Progenitor cell of endocrine pancreas (in vitro differentiated cells): ENCODE data around the gene CLEC2B. TPM values are rescaled to one million over a fixed set of nuclear protein-coding genes. Genes with fewer than 3 reads are reported as not detected.

Source experiments
- DNase-seq: peaks from one replicate; pipeline ENCODE4 v3.0.0; 2021; ENCODE audit warnings: low spot score; ENCODE audit not compliant: unreplicated experiment
- H3K27ac Mint-ChIP-seq: 2 replicates; pipeline ENCODE4 v1.8.0; 2021; ENCODE audit warnings: mild to moderate bottlenecking, moderate library complexity, mixed read lengths
- H3K27me3 Mint-ChIP-seq: 2 replicates; pipeline ENCODE4 v1.8.0; 2021; ENCODE audit warnings: mixed read lengths
- H3K36me3 Mint-ChIP-seq: 2 replicates; pipeline ENCODE4 v1.8.0; 2022; ENCODE audit warnings: mixed read lengths; ENCODE audit not compliant: insufficient read depth
- H3K4me1 Mint-ChIP-seq: 2 replicates; pipeline ENCODE4 v1.8.0; 2021; ENCODE audit warnings: low read depth, mixed read lengths
- H3K4me3 Mint-ChIP-seq: 2 replicates; pipeline ENCODE4 v1.8.0; 2021; ENCODE audit warnings: low read depth, mild to moderate bottlenecking, moderate library complexity, mixed read lengths
- H3K9me3 Mint-ChIP-seq: 2 replicates; pipeline ENCODE4 v1.8.0; 2021; ENCODE audit warnings: low read depth, mixed read lengths
- total RNA-seq: library from RNA; stranded (reverse); gene quantifications from 2 replicates; pipeline ENCODE4 v1.2.1, GENCODE V29; 2021
- TF ChIP-seq, protein P1 (sequence below): fragments of 200-600 bp; sonication (generic); IDR thresholded peaks from one replicate; pipeline ENCODE4 v1.5.0; 2021; ENCODE audit warnings: antibody characterized with exemption, mild to moderate bottlenecking; ENCODE audit not compliant: unreplicated experiment

Gene CLEC2B
- total RNA-seq, 1 donor from 2014 or later, result not detected

DNA sequence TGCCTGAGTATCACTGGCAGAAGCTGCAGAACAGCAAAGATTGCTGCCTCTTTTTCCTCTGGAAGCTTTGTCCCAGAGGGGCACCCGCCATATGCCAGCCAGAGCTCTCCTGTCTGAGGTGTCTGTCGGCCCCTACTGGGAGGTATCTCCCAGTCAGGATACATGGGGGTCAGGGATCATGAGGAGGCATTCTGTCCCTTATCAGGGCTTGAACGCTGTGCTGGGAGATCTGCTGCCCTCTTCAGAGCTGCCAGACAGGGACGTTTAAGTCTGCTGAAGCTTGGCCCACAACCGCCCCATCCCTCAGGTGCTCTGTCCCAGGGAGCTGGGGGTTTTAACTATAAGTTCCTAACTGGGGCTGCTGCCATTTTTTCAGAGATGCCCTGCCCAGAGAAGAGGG lies 20.3 kb downstream of the CLEC2B start:
- peaks cover 3% of the 10 kb centered on the region for H3K27me3 Mint-ChIP-seq
- no peak overlapping the region for H3K4me3 Mint-ChIP-seq
- no peaks in the 10 kb centered on the region for H3K36me3 Mint-ChIP-seq
- H3K27ac Mint-ChIP-seq, result no peak overlapping the region
- DNase-seq, result no peak
- H3K4me1 Mint-ChIP-seq, result peaks cover 3% of the 10 kb centered on the region
- H3K9me3 Mint-ChIP-seq, result peaks cover 8% of the 10 kb centered on the region
- TF ChIP-seq, protein P1, sequence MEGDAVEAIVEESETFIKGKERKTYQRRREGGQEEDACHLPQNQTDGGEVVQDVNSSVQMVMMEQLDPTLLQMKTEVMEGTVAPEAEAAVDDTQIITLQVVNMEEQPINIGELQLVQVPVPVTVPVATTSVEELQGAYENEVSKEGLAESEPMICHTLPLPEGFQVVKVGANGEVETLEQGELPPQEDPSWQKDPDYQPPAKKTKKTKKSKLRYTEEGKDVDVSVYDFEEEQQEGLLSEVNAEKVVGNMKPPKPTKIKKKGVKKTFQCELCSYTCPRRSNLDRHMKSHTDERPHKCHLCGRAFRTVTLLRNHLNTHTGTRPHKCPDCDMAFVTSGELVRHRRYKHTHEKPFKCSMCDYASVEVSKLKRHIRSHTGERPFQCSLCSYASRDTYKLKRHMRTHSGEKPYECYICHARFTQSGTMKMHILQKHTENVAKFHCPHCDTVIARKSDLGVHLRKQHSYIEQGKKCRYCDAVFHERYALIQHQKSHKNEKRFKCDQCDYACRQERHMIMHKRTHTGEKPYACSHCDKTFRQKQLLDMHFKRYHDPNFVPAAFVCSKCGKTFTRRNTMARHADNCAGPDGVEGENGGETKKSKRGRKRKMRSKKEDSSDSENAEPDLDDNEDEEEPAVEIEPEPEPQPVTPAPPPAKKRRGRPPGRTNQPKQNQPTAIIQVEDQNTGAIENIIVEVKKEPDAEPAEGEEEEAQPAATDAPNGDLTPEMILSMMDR, result no peak

DNA sequence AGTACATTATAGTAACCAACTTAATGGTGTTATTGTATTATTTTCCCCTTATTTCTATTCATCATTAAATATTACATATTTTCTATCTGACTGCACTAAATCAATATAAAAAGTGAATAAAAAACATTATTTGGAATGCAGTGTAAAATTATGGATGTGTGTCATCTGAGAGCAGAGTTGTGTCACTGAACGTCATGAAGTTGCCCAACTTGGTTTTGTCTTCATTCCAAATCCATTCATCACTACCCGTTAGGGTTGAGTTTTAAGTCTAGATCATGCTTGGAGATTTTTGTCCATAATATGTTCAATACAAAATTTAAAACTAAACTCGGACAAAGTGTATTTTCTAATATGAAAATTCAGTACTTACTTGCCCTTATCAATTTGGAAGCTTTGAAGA lies 25.7 kb downstream of the CLEC2B start:
- TF ChIP-seq, protein P1, result no peak
- no peak overlapping the region for H3K4me3 Mint-ChIP-seq
- no peak overlapping the region for H3K27ac Mint-ChIP-seq
- H3K4me1 Mint-ChIP-seq, result no peaks in the 10 kb centered on the region
- H3K36me3 Mint-ChIP-seq, result no peaks in the 10 kb centered on the region
- peaks cover 3% of the 10 kb centered on the region for H3K27me3 Mint-ChIP-seq
- no peak for DNase-seq
- peaks cover 8% of the 10 kb centered on the region for H3K9me3 Mint-ChIP-seq

DNA sequence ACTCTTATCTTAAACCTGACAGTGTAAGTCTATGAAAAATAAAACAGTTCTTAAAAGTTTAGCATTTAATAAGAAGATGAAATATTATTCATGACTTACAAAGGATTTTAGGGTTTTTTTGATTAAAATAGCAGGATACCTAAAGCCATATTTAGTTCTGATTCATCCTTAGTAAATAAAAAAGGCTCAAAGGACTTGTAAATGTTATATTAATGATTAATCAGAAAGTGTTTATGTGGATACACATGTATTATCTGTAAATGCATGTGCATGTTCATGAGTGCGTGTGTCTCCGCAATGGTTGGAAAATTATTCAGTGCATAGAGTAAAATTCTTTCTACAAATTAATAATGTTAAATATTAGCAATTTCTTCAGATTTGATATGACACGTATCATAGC lies 37.4 kb downstream of the CLEC2B start:
- Mint-ChIP-seq H3K27me3 (no peaks in the 10 kb centered on the region), H3K27ac (no peak overlapping the region), H3K4me1 (no peaks in the 10 kb centered on the region), H3K9me3 (no peaks in the 10 kb centered on the region), H3K36me3 (no peaks in the 10 kb centered on the region), H3K4me3 (no peak overlapping the region)
- TF ChIP-seq, protein P1, result no peak
- DNase-seq, result no peak

DNA sequence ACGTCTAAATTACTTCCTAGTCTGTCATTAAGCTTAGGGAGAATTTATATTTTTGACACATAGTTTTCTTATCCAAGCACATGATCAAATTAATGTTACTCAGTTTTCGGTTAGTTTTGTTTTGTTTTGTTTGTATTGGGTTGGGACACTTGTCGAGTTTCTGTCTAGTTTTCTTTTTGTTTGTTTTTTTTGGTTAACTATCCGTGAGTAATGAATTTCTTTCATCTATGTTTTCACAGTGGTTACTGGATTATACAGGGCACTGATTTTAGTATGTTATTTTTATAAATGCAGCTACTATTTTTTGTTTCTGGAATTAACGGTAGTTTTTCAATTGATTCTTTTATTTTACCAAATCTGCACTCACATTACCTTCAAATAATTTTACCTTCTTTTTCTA lies 39.2 kb downstream of the CLEC2B start:
- DNase-seq, result no peak
- Mint-ChIP-seq H3K36me3 (no peaks in the 10 kb centered on the region), H3K4me1 (no peaks in the 10 kb centered on the region), H3K27ac (peak overlapping the region; percentile 45), H3K27me3 (no peaks in the 10 kb centered on the region), H3K9me3 (no peaks in the 10 kb centered on the region), H3K4me3 (no peak overlapping the region)
- TF ChIP-seq, protein P1, result no peak

DNA sequence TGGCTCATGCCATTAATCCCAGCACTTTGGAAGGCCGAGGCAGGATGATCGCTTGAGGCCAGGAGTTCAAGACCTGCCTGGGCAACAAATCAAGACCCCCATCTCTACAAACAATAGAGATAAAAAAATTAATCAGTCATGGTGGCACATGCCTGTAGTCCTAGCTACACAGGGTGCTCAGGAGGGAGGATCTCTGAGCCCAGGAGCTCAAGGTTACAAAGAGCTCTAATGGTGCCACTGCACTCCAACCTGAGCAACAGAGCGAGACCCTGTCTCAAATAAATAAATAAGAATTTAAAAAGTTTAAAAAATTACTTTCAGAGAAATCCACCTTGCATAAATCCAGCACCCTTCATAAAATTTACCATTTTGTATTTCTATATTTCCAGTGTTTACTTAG lies 39.7 kb downstream of the CLEC2B start:
- Mint-ChIP-seq H3K4me1 (no peaks in the 10 kb centered on the region), H3K27me3 (no peaks in the 10 kb centered on the region), H3K9me3 (no peaks in the 10 kb centered on the region), H3K4me3 (no peak overlapping the region), H3K36me3 (no peaks in the 10 kb centered on the region), H3K27ac (no peak overlapping the region)
- TF ChIP-seq, protein P1, result no peak
- no peak for DNase-seq
